Thyroid gland (tissue), 4 donors: ENCODE results near the gene DHPS.

Experiments
- POLR2A ChIP-seq, 2 donors: fragments of 450-650 bp; IDR thresholded peaks; one replicate each; pipeline ENCODE4 v1.6.1; 2017; ENCODE audit warnings: antibody characterized with exemption in 2 of 2, mild to moderate bottlenecking in 2 of 2, moderate library complexity in 1 of 2
- TF ChIP-seq, protein P1 (sequence below), 6 experiments: fragments of 200-600 bp in 3 of 6; fragments of 450-650 bp in 3 of 6; sonication (generic) in 3 of 6; IDR thresholded peaks; one replicate each; pipeline ENCODE4 v1.5.1; 2016 to 2019; ENCODE audit warnings: antibody characterized with exemption in 6 of 6, mild to moderate bottlenecking in 2 of 6, inconsistent platforms in 1 of 6, moderate library complexity in 1 of 6

- TF ChIP-seq, protein P1, sequence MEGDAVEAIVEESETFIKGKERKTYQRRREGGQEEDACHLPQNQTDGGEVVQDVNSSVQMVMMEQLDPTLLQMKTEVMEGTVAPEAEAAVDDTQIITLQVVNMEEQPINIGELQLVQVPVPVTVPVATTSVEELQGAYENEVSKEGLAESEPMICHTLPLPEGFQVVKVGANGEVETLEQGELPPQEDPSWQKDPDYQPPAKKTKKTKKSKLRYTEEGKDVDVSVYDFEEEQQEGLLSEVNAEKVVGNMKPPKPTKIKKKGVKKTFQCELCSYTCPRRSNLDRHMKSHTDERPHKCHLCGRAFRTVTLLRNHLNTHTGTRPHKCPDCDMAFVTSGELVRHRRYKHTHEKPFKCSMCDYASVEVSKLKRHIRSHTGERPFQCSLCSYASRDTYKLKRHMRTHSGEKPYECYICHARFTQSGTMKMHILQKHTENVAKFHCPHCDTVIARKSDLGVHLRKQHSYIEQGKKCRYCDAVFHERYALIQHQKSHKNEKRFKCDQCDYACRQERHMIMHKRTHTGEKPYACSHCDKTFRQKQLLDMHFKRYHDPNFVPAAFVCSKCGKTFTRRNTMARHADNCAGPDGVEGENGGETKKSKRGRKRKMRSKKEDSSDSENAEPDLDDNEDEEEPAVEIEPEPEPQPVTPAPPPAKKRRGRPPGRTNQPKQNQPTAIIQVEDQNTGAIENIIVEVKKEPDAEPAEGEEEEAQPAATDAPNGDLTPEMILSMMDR (IDR thresholded peaks at IDR 0.05), result no peak
- TF ChIP-seq POLR2A (IDR thresholded peaks at IDR 0.05), result no peak
These were observed 4.2 kb upstream of the DHPS start for GRCh38 chr19:12685831-12686230.
